OCI-LY7 (cell line): ENCODE results near the gene PLCD4.

Experiments used
- EZH2phosphoT487 ChIP-seq: fragments of 200-600 bp; sonication (generic); IDR thresholded peaks from 2 replicates; pipeline ENCODE4 v1.6.1; 2018; ENCODE audit warnings: low read depth, borderline replicate concordance, mild to moderate bottlenecking, mixed run types, antibody characterized with exemption, low read length, moderate library complexity, mixed read lengths
- TF ChIP-seq, protein P1 (sequence below): fragments of 200-600 bp; sonication (generic); conservative IDR thresholded peaks from 2 replicates; pipeline ENCODE4 v1.5.1; 2014; ENCODE audit warnings: mild to moderate bottlenecking, antibody characterized with exemption, low read length, moderate library complexity, mixed read lengths

DNA sequence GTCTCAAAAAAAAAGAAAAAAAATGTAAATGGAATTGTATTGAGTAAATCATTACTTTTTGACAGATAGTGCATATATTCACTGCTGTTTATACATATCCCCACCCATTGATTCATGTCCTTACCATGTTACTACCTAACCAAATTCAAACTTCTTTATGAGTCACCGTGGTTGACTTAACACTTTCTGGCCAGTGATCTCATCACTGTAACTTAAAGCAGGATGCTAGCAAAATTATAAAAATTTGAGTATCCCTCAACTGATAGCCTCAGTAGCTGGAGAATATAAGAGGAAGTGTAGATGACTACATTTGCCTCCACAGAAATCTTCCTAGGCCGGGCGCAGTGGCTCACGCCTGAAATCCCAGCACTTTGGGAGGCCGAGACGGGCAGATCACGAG lies 25.6 kb upstream of the PLCD4 start:
- TF ChIP-seq, protein P1, sequence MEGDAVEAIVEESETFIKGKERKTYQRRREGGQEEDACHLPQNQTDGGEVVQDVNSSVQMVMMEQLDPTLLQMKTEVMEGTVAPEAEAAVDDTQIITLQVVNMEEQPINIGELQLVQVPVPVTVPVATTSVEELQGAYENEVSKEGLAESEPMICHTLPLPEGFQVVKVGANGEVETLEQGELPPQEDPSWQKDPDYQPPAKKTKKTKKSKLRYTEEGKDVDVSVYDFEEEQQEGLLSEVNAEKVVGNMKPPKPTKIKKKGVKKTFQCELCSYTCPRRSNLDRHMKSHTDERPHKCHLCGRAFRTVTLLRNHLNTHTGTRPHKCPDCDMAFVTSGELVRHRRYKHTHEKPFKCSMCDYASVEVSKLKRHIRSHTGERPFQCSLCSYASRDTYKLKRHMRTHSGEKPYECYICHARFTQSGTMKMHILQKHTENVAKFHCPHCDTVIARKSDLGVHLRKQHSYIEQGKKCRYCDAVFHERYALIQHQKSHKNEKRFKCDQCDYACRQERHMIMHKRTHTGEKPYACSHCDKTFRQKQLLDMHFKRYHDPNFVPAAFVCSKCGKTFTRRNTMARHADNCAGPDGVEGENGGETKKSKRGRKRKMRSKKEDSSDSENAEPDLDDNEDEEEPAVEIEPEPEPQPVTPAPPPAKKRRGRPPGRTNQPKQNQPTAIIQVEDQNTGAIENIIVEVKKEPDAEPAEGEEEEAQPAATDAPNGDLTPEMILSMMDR: no peak
- no peak for TF ChIP-seq EZH2phosphoT487
